Activated T-cell treated with anti-CD3 and anti-CD28 coated beads for 24 hours (primary cell): ENCODE measurements around the gene ADAP1.

Source experiments
- DNase-seq: peaks from one replicate; pipeline ENCODE4 v3.0.0-alpha.2; 2020; ENCODE audit warnings: low read depth

Gene ADAP1

GRCh38 chr7:988963-989529 is 34.6 kb upstream of the ADAP1 start:
- DNase-seq = no peak

GRCh38 chr7:988426-988911 is 34.0 kb upstream of the ADAP1 start:
- DNase-seq = no peak

- DNase-seq = no peak
These were observed 33.4 kb upstream of the ADAP1 start for GRCh38 chr7:987909-988308.

DNA sequence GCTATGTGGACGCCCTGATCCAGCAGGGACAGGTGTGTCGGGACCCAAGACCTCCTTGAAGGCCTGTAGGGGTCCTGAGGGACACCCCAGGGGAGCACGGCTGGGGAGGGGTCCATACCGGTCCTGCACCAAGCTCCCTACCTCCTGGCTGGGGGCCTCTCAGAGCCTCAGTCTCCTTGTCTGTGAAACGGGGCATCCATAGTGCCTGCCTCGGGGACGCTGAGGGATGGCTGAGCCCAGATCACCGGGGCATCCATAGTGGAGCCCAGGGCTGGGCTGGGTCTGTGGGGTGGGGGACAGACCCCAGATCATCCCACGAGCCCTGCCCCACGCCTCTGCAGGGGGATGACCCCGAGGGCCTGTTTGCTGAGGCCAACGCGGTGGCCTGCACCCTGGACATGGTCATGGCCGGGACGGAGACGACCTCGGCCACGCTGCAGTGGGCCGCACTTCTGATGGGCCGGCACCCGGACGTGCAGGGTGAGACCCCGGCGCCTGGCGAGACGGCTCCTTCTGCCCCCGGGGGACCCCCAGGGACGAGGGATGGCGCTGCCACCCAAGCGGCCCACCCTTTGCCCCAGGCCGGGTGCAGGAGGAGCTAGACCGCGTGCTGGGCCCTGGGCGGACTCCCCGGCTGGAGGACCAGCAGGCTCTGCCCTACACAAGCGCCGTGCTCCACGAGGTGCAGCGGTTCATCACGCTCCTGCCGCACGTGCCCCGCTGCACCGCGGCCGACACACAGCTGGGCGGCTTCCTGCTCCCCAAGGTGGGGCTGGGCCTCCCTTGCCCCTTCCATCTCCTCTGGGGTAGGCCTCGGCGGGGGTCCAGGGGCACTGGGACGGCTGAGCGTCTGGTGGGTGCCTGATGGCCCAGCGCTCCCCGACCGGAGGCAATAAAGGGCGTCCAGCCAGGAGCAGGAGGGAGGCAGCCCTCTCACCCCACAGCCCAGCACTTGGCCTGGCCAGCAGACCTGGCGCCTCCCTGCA is 32.6 kb upstream of the ADAP1 start:
- DNase-seq = no peak

GRCh38 chr7:985915-986741 is 31.6 kb upstream of the ADAP1 start:
- no peak for DNase-seq

DNA sequence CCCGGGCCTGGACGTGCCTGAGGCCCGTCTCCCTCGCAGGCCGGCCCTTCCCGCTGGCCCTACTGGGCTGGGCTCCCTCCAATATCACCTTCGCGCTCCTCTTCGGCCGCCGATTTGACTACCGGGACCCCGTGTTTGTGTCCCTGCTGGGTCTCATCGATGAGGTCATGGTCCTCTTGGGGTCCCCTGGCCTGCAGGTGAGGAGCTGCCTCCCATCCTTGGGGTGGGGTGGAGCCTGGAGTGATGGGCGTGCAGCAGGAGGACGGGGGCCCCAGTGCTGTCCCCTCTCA is 30.6 kb upstream of the ADAP1 start:
- no peak for DNase-seq

- no peak for DNase-seq
These were observed 30.1 kb upstream of the ADAP1 start for GRCh38 chr7:984361-985126.

DNA sequence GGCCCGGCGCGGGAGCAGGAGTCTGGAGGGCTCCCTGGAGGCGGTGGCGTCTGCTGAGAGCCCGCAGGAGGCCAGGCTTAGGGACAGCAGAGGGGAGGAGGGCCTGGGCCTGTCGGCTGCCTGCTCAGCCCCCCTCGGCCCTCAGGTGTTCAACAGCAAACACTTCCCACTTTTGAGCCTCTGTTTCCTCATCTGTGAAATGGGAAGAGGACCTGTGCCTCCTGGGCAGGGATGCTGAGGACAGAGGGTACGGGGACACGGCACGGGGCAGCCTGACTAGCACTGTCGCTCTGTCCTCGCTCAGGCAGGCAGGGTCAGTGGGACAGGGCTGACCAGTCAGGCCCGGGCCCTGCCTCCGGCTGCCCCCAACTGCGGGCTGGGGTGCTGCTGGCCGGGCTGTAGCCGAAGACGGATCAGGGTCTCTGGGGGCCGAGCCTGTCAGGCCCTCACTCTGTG is 29.2 kb upstream of the ADAP1 start:
- DNase-seq = no peak

GRCh38 chr7:983004-983615 is 28.6 kb upstream of the ADAP1 start, which contains the start of gene CYP2W1:
Gene CYP2W1 (plus strand): TSS chr7:983181. CDS start chr7:983212, 31 bp downstream.
- DNase-seq = no peak

DNA sequence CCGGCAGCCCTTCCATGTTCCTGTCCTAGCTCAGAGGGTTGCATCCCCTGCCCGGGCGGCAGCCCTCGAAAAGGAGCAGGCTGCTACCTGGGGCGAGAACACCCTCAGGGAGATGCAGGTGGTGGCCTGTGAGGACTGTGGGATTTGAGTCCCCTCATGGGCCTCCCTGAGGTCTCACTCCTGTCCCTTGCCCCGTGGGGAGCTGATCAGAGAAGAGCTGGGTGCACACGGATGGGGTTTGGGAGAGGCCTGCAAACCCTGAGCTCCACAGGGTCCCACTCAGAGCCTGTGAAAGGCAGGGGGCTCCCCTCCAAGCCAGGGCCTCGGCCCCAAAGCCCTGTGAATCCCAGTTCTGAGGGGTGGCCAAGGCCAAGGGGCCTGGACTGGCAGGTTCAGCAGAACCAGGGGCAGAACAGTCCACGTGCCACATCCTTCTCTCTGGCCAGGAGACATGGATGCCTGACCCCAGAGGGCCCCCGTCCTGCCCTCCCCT is 28.1 kb upstream of the ADAP1 start:
- DNase-seq = no peak

GRCh38 chr7:981793-982510 is 27.5 kb upstream of the ADAP1 start:
- no peak for DNase-seq

DNA sequence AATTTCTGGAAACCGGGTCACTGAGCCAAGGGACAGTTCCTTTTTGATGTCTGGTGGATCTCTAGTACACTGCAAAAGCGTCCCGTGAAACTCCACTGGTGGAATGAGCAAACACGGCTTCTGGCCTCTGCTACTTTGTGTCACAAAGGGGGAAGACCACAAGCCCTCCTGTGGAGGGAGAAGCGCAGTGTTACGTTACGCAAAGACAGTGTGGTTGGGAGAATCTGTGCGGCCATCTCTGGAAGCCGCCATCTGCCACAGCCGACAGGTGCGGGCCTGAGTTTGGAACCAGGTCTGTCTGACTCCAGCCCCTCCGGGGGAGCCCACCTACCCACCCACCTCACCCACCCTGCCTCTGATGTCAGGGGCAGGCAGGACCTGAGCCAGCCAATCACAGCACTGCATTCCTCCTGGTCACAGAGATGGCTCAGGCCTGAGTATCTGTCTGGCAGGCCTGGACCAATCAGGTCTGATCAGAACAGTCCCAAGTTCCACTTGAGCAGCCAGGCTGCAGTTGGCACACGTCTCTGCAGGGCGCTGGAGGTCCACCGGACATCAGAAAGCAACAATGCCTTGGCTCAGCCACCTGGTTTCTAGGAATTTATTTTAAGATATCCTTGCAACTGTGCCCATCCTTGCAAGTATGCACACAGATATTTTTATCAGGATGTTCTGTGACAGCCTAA is 25.5 kb upstream of the ADAP1 start:
- DNase-seq = no peak

DNA sequence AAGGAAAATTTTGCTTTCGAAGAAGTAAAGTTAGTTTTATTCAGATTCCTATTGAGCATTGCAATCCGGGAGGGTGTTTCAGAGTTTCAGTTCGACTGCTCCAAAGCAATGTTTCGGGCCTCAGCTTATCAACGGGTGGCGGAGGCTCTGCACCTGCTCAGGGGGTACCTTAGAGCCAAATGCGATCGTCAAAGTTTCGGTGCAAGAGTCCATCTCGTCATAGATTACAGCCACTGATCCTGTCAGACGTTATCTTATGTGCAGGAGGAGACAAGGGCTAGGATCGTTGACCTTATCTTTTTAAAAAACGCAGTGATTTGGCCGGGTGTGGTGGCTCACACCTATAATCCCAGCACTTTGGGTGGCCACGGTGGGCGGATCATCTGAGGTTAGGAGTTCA is 24.7 kb upstream of the ADAP1 start:
- DNase-seq = no peak

DNA sequence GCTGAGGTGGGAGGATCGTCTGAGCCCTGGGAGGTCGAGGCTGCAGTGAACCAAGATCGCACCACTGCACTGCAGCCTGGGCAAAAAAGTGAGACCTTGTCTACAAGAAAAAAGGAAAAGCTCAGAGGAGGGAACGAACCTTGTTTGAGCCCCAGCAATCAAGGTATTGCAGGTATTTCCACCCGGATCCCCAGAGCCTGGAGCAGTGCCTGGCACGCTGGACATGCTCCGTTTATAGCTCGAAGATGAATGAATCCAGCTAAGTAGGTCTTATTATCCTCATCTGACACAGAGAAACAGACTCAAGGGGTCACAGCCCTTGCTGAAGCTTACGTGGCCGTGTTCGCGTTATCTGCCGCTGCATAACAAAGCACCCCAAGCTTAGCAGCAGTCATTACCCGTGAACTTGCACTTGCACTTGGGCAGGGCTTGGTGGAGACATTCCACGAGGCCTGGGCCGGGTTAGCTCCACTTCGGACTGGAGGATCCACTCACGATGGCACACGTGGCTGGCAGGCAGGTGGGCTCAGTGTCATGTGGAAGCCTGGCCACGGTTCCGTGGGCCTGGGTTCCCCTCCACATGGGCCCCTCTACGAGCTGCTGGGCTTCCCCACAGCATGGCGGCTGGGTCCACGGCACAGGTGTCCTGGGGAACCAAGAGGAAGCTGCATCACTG is 24.1 kb upstream of the ADAP1 start:
- DNase-seq = no peak

- no peak for DNase-seq
These were observed 23.5 kb upstream of the ADAP1 start for GRCh38 chr7:978049-978346.

DNA sequence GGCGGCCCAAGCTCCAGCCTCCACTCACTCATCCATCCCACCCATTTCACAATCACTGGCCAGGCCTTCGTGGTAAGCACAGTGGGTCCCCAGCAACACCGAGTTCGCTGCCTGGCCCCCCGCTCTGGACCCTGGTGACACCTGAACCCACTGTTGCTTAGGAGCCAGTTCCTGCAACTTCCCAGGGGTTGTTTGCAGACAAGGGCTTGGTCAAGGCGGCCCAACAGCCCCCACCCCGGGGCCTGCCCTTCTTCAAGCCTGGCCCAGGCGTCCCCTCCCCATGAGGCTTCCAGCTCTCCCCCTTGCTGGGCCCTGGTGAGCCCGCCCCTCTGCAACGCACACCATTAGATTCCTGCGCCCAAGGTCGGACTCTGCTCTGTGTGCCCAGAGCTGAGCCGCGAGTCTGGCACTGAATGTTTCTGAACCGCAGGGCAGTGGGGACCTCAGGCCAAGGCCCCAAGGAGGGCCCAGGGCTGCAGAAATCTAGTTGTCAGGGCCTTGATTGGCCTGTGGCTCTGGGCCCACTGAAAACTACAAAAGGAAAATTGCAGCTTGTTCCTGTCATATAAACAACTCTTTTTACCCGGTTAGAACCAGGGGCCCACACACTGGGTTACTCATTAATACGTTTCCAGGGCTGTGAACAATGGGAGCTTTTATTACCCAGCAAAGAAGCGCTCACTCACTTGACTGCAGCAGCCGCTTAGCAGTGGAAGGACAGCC is 23.0 kb upstream of the ADAP1 start:
- no peak for DNase-seq

- no peak for DNase-seq
These were observed 22.4 kb upstream of the ADAP1 start for GRCh38 chr7:976901-977325.

DNA sequence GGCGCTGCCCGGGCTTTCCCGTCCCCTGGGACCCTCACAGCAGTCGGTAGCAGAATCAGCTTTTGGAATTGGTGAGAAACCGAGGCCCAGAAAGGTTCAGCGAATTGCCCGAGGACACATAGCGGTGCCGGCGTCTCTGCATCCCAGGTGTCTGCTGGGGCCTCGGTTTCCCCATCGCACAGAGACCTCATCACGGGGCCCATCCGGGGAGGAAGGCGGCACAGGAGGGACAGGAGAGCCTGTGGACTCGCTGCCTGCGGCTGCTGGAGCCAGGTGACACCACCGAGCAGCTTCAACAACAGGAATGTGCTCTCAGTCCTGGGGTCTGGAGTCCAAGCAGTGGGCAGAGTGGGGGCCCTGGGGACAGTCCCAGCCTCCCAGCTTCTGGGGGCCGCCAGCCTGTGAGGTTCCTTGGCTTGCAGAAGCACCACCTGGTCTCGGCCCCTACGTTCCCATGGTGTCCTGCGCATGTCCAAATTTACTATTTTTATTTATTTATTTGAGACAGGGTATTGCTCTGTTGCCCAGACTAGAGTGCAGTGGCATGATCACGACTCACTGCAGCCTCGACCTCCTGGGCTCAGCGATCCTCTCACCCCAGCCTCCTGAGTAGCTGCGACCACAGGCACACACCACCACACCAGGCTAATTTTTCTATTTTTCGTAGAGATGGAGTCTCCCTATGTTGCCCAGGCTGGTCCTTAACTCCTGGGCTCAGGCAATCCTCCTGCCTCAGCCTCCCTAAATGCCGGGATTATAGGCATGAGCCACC is 21.4 kb upstream of the ADAP1 start:
- no peak for DNase-seq
